Middle frontal gyrus (tissue), 1 donor: ENCODE measurements around the gene CEP20.

Source experiments
- DNase-seq: peaks from one replicate; pipeline ENCODE4 v3.0.0-alpha.2; 2015; ENCODE audit warnings: low spot score; ENCODE audit errors: extremely low spot score

Gene CEP20

DNA sequence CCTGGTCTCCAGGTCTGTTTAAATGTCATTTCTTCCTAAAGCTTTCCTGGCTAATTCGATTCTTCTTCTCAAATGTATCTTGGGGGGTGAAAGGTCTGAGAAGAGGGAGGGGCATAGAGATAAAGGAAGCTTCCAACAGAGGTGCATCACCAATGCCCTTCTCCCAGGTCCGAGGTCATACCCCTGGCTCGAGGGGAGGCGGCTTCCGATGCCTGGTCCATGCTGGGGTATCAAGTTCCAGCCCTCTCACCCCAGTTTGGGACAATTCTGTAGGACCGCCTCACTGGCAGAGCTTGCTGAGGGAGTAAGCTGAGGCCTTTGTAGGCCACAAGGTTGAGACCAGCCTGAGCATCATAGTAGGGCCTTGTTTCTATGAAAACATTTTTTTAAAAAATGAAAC is 10.3 kb upstream of the CEP20 start:
- DNase-seq: no peak

GRCh38 chr16:15897834-15898254 is 9.4 kb upstream of the CEP20 start:
- DNase-seq: no peak

DNA sequence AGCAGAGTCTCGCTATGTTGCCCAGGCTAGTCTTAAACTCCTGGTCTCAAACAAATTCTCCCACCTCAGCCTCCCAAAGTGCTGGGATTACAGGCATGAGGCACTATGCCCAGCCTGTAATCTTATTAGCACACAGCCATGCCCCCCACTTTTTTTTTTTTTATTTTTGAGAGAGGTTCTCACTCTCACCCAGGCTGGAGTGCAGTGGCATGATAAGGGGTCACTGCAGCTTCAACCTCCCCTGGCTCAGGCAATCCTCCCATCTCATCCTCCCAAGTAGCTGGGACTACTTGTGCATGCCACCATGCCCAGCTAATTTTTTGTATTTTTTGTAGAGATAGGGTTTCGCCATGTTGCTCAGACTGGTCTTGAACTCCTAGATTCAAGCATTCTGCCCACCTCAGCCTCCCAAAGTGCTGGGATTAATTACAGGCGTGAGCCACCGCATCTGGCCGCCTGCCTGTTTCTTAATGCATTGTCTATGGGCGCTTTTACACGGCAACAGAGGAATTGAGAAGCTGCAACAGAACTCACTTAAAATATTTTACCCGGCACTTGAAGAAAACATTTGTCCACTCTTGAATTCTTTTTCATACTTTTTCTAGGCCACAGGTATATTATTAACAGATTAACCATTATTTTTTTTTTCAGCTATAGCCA is 8.8 kb upstream of the CEP20 start:
- no peak for DNase-seq

DNA sequence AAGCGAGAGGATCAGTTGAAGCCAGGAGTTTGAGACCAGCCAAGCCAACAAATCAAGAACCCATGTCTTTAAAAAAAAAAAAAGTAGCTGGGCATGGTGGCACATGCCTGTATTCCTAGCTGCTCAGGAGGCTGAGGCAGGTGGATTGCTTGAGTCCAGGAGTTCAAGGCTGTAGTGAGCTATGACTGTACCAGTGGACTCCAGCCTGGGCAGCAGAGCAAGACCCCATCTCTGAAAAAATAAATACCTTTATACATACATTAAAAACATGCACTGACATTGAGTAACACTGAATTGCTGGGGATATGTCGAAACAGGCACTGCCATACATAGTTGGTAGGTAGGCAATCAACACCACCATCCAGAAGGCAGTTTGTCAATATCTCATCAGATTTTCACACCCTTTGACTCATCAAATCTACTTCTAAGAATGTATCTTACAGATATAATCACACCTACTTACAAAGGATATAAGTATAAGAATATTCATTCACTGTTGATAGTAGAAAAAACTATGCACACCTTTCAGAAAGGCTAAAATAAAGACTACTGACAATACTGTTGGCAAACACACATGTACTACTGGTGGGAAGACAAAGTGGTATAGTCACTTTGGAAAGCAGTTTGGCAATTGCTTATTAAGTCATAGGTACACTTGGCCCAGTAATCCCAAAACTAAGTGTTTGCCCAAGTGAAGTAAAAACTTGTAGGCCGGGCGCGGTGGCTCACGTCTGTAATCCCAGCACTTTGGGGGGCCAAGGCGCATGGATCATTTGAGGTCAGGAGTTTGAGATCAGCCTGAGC is 6.4 kb upstream of the CEP20 start:
- DNase-seq: no peak

DNA sequence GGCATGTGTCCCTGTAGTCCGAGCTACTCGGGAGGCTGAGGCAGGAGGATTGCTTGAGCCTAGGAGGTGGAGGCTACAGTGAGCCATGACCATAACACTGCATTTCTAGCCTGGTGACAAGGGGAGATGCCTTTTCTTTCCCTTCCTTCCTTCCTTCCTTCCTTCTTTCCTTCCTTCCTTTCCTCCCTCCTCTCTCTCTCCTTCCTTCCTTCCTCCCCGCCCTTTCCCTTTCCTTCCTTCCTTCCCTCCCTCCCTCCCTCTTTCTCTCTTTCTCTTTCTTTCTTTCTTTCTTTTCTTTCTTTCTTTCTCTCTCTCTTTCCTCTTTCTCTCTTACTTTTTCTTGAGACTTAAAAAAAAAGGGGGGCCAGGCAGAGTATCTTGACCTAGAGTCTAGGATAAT is 3.1 kb upstream of the CEP20 start:
- no peak for DNase-seq

- DNase-seq: no peak
Measured at GRCh38 chr16:15887283-15887682, 1.1 kb downstream of the CEP20 start.

GRCh38 chr16:15886078-15886477 is 2.3 kb downstream of the CEP20 start:
- no peak for DNase-seq

DNA sequence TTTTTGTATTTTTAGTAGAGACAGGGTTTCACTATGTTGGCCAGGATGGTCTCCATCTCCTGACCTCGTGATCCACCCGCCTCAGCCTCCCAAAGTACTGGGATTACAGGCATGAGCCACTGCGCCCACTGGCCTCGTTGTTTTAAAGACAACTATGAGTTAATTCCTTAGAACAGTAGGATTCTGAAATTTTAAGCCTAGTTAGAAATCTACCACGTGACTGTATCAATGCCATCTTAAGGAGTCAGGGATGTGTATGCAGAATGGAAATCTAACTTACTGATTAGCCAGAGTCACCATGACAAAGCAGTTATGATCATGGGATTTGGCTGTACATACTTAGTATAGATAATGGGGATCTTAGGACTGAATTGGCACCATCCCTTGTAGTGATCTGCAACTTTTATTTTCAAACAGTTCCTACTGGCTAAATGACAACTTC is 2.8 kb downstream of the CEP20 start:
- no peak for DNase-seq

- DNase-seq: no peak
Measured at GRCh38 chr16:15882563-15882962, 5.8 kb downstream of the CEP20 start.

GRCh38 chr16:15881794-15882379 is 6.5 kb downstream of the CEP20 start:
- no peak for DNase-seq

GRCh38 chr16:15880434-15881308 is 7.7 kb downstream of the CEP20 start:
- no peak for DNase-seq

- no peak for DNase-seq
Measured at GRCh38 chr16:15879255-15879811, 9.1 kb downstream of the CEP20 start.

- DNase-seq: no peak
Measured at GRCh38 chr16:15876503-15876902, 11.9 kb downstream of the CEP20 start.

- DNase-seq: no peak
Measured at GRCh38 chr16:15874745-15875314, 13.6 kb downstream of the CEP20 start.

DNA sequence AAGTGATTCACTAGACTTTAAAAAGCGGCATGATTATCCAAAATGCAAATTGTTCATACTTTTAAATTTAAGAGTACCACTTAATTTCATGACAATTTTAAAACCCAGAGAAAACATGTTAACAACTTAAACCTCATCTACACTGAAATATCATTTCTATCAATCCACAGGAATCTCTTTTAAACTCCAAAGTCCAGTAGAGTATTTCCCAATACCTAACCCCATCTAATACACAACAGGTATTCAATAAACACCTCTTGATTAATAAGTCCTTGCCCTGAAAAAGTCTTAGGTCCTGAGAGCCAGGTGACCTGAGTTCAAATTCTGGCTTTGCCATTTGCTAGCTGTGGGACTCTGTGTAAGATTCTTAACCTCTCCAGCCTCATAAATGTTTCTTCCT is 14.7 kb downstream of the CEP20 start:
- DNase-seq: no peak

DNA sequence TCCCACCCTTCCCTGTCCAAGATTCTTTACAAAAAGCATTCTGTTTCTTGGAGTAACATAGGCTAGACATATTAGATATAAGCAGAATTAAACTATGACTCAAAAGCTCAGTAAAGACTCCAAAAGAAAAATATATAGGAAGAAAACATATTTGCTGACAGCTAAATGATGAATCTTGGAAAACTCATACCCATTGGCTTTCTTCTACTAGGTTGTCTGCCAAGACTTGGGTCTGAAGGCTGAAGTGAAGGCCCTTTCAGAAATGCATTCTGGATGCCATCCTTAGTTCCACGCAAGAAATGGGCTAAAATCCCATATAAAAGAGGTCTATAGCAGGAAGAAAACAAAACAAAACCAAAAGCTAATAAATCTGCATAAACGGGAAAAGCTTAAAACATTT is 15.1 kb downstream of the CEP20 start:
- DNase-seq: no peak

- DNase-seq: no peak
Measured at GRCh38 chr16:15870011-15870410, 18.4 kb downstream of the CEP20 start.

GRCh38 chr16:15866451-15866850 is 22.0 kb downstream of the CEP20 start:
- DNase-seq: no peak

- DNase-seq: no peak
Measured at GRCh38 chr16:15865742-15866141, 22.7 kb downstream of the CEP20 start.

GRCh38 chr16:15864939-15865338 is 23.5 kb downstream of the CEP20 start:
- no peak for DNase-seq

- no peak for DNase-seq
Measured at GRCh38 chr16:15861996-15862395, 26.4 kb downstream of the CEP20 start.
